Measurements from ENCODE around the gene MAFF. TPM values are rescaled to one million over a fixed set of nuclear protein-coding genes. Genes with fewer than 3 reads are reported as not detected.

The MAFF gene
- total and polyA plus RNA-seq, 12 donors = 2.9 to 21.4 (median 6.0) TPM

GRCh38 chr22:38219632-38220031 is 17.8 kb downstream of the MAFF start:
- Histone ChIP-seq H3K27me3 (no peaks in the 10 kb centered on the region), H3K4me3 (no peak overlapping the region), H3K9me3 (no peaks in the 10 kb centered on the region), H3K36me3 (peaks cover 0 to 66% (median 26%) of the 10 kb centered on the region in 9 donors), H3K27ac (peak overlapping the region in 9 of 10 donors; percentile 64 to 92 (median 87)), H3K4me1 (peaks cover 16 to 41% (median 34%) of the 10 kb centered on the region in 9 donors)
- intact Hi-C loops (cut with DNase I) = no loop called here
- WGBS, 2 donors = 73 to 75% methylated on average over 10 of the region's 10 CpGs
- no peak for DNase-seq
- ATAC-seq = peak in 1 of 8 donors; percentile 5
- TF ChIP-seq CTCF (IDR thresholded peaks at IDR 0.05) = no peak

- Histone ChIP-seq H3K9me3 (no peaks in the 10 kb centered on the region), H3K4me3 (no peak overlapping the region), H3K36me3 (peaks cover 0 to 68% (median 31%) of the 10 kb centered on the region in 9 donors), H3K27me3 (no peaks in the 10 kb centered on the region), H3K27ac (peak overlapping the region in 9 of 10 donors; percentile 64 to 92 (median 87)), H3K4me1 (peaks cover 16 to 41% (median 32%) of the 10 kb centered on the region in 9 donors)
- intact Hi-C loops (cut with DNase I) = no loop called here
- DNase-seq (no peak), ATAC-seq (peak in 1 of 8 donors; percentile 1)
- no peak for TF ChIP-seq CTCF (IDR thresholded peaks at IDR 0.05)
- 79 to 86% methylated on average over 8 of the region's 8 CpGs for WGBS, 2 donors
Measured at GRCh38 chr22:38220163-38220562, 18.4 kb downstream of the MAFF start.

- H3K4me3 ChIP-seq = no peak overlapping the region
- DNase-seq = no peak
- H3K36me3 ChIP-seq = peaks cover 0 to 70% (median 34%) of the 10 kb centered on the region in 9 donors
- no peaks in the 10 kb centered on the region for H3K9me3 ChIP-seq
- TF ChIP-seq CTCF (IDR thresholded peaks at IDR 0.05) = no peak
- WGBS, 2 donors = 87 to 89% methylated on average over 22 of the region's 22 CpGs
- peaks cover 16 to 41% (median 32%) of the 10 kb centered on the region in 9 donors for H3K4me1 ChIP-seq
- intact Hi-C loops (cut with DNase I) = no loop called here
- no peaks in the 10 kb centered on the region for H3K27me3 ChIP-seq
- H3K27ac ChIP-seq = peak overlapping the region in 8 of 10 donors; percentile 86 to 92 (median 88)
- peak in 1 of 8 donors; percentile 6 for ATAC-seq
Measured at GRCh38 chr22:38220653-38221386, 19.0 kb downstream of the MAFF start.

GRCh38 chr22:38221407-38221806 is 19.6 kb downstream of the MAFF start:
- Histone ChIP-seq H3K9me3 (no peaks in the 10 kb centered on the region), H3K27ac (no peak overlapping the region), H3K4me1 (peaks cover 16 to 41% (median 32%) of the 10 kb centered on the region in 9 donors), H3K27me3 (no peaks in the 10 kb centered on the region), H3K36me3 (peaks cover 0 to 70% (median 38%) of the 10 kb centered on the region in 9 donors), H3K4me3 (no peak overlapping the region)
- intact Hi-C loops (cut with DNase I) = no loop called here
- TF ChIP-seq CTCF (IDR thresholded peaks at IDR 0.05) = no peak
- DNase-seq (no peak), ATAC-seq (no peak)
- 92 to 95% methylated on average over 22 of the region's 22 CpGs for WGBS, 2 donors

Measured in heart right ventricle (tissue), 16 donors.